ENCODE measurements around the gene GTPBP10.

- TF ChIP-seq, protein P1, sequence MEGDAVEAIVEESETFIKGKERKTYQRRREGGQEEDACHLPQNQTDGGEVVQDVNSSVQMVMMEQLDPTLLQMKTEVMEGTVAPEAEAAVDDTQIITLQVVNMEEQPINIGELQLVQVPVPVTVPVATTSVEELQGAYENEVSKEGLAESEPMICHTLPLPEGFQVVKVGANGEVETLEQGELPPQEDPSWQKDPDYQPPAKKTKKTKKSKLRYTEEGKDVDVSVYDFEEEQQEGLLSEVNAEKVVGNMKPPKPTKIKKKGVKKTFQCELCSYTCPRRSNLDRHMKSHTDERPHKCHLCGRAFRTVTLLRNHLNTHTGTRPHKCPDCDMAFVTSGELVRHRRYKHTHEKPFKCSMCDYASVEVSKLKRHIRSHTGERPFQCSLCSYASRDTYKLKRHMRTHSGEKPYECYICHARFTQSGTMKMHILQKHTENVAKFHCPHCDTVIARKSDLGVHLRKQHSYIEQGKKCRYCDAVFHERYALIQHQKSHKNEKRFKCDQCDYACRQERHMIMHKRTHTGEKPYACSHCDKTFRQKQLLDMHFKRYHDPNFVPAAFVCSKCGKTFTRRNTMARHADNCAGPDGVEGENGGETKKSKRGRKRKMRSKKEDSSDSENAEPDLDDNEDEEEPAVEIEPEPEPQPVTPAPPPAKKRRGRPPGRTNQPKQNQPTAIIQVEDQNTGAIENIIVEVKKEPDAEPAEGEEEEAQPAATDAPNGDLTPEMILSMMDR (IDR thresholded peaks at IDR 0.05) = no peak
- TF ChIP-seq POLR2A (IDR thresholded peaks at IDR 0.05) = no peak
Observed at GRCh38 chr7:90303241-90303640, 43.3 kb upstream of the GTPBP10 start.

Data from body of pancreas (tissue), 4 donors.